OCI-LY7 (cell line): ENCODE measurements around the gene WDR7. TPM values are rescaled to one million over a fixed set of nuclear protein-coding genes. Genes with fewer than 3 reads are reported as not detected.

Source experiments
- BruUV-seq: library from RNA; stranded (reverse); fragments of 400-500 nt; replicated peaks from 2 replicates; lab custom pipeline; 2021; lab: Mats Ljungman, UMichigan
- CTCF ChIA-PET: fragments of 300-600 bp; sonication (Branson Sonifier 250); formaldehyde crosslinking; loops from one replicate; lab custom pipeline; 2022; ENCODE audit warnings: antibody characterized with exemption; ENCODE audit not compliant: unreplicated experiment; lab: Charles Lee
- POLR2A ChIA-PET: fragments of 300-600 bp; sonication (Branson Sonifier 250); formaldehyde crosslinking; loops from one replicate; lab custom pipeline; 2022; ENCODE audit warnings: antibody characterized with exemption; lab: Charles Lee
- DNase-seq: peaks from one replicate; pipeline ENCODE4 v3.0.0-alpha.2; 2015; ENCODE audit warnings: low spot score
- H2AFZ ChIP-seq: fragments of 200-600 bp; sonication (generic), shearing (Covaris generic); 2 replicates; pipeline ENCODE4 v1.6.1; 2014; ENCODE audit warnings: mild to moderate bottlenecking, antibody characterized with exemption, low read length, moderate library complexity
- H3K27ac ChIP-seq: fragments of 200-600 bp; sonication (generic); 2 replicates; pipeline ENCODE4 v1.5.1; 2014; ENCODE audit warnings: mixed run types, low read depth, mild to moderate bottlenecking, moderate library complexity, low read length, inconsistent platforms; ENCODE audit not compliant: poor library complexity, severe bottlenecking
- H3K36me3 ChIP-seq: fragments of 200-600 bp; sonication (generic); 2 replicates; pipeline ENCODE4 v1.6.1; 2014; ENCODE audit warnings: mild to moderate bottlenecking, antibody characterized with exemption, low read length, moderate library complexity, mixed read lengths; ENCODE audit not compliant: insufficient read depth
- H3K4me1 ChIP-seq: fragments of 200-600 bp; sonication (generic); 2 replicates; pipeline ENCODE4 v1.5.1; 2014; ENCODE audit warnings: mild to moderate bottlenecking, low read length; ENCODE audit not compliant: insufficient read depth, poor library complexity, severe bottlenecking
- H3K4me2 ChIP-seq: fragments of 200-600 bp; sonication (generic); 2 replicates; pipeline ENCODE4 v1.6.1; 2014; ENCODE audit warnings: mild to moderate bottlenecking, low read length
- H3K4me3 ChIP-seq: fragments of 200-600 bp; sonication (generic); 2 replicates; pipeline ENCODE4 v1.5.1; 2014; ENCODE audit warnings: mild to moderate bottlenecking, low read depth, low read length; ENCODE audit not compliant: poor library complexity, severe bottlenecking
- H3K79me2 ChIP-seq: fragments of 200-600 bp; sonication (generic); 2 replicates; pipeline ENCODE4 v1.6.1; 2016; ENCODE audit warnings: low read depth, mild to moderate bottlenecking, low read length, moderate library complexity, mixed read lengths; ENCODE audit not compliant: insufficient read depth
- H3K9me2 ChIP-seq: fragments of 200-600 bp; sonication (generic); 2 replicates; pipeline ENCODE4 v1.6.1; 2016; ENCODE audit warnings: mild to moderate bottlenecking, low read length, mixed read lengths; ENCODE audit not compliant: insufficient read depth
- H3K9me3 ChIP-seq: fragments of 200-600 bp; sonication (generic); 2 replicates; pipeline ENCODE4 v1.6.1; 2014; ENCODE audit warnings: mild to moderate bottlenecking, mixed run types, low read length, mixed read lengths
- H4K20me1 ChIP-seq: fragments of 200-600 bp; sonication (generic); 2 replicates; pipeline ENCODE4 v1.6.1; 2014; ENCODE audit warnings: mild to moderate bottlenecking, antibody characterized with exemption, low read length, moderate library complexity, mixed read lengths; ENCODE audit not compliant: insufficient read depth
- EZH2phosphoT487 ChIP-seq: fragments of 200-600 bp; sonication (generic); IDR thresholded peaks from 2 replicates; pipeline ENCODE4 v1.6.1; 2018; ENCODE audit warnings: low read depth, borderline replicate concordance, mild to moderate bottlenecking, mixed run types, antibody characterized with exemption, low read length, moderate library complexity, mixed read lengths
- intact Hi-C: fragments of 100-400 bp; cut with micrococcal nuclease; formaldehyde crosslinking; loops from one replicate; pipeline ENCODE4 v1.10.0; 2022; ENCODE audit not compliant: unreplicated experiment
- total RNA-seq, 2 experiments: library from RNA; depleted of rRNA in 1 of 2; stranded (reverse); fragments of >200 nt in 1 of 2; shearing (Covaris generic) in 1 of 2; gene quantifications; 2 replicates each; pipeline ENCODE4 v1.2.3, GENCODE V29; 2014 to 2022
- TF ChIP-seq, protein P1 (sequence below): fragments of 200-600 bp; sonication (generic); conservative IDR thresholded peaks from 2 replicates; pipeline ENCODE4 v1.5.1; 2014; ENCODE audit warnings: mild to moderate bottlenecking, antibody characterized with exemption, low read length, moderate library complexity, mixed read lengths

The WDR7 gene
- total RNA-seq, 2 experiments from 2014 or later = 13.2 to 17.1 TPM

DNA sequence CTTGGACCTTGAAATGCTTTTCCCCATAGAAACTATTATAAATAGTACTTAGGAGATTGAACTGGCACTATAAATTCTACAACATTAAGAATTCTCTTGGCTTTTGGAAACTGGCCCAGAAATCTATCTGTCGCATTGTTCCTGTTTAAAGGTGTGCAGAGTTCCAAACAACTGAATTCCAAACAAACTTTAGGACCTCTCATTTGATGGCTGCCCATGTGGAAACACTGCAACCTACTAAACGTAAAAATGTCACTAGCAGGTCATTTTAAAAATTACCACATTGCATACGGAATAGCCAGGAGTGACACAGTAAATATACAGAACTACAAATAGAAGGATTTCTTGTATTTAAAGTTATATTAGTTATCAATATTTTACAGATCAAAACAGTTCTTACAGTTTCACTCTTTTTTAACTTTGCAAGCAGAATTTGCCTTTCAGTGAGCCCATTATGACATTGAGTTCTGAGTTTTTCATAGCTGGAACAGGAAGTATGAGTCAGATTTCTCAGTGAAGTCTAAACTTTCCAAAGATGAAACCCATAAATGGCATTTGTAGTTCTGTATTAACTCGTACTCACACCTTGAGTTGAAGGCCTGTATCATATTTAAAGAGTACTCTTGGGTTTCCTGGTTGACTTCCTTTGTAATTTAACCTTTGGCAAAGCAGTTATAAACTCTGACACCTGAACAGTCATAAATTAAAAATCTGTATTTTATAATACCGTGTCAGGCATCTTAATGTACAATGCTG lies 353.4 kb downstream of the WDR7 start:
- Histone ChIP-seq H3K36me3 (no peaks in the 10 kb centered on the region), H3K9me2 (no peaks in the 10 kb centered on the region), H3K27ac (no peak overlapping the region), H3K79me2 (no peaks in the 10 kb centered on the region), H3K9me3 (no peaks in the 10 kb centered on the region), H3K4me3 (no peak overlapping the region), H3K4me2 (peak overlapping the region; percentile 26; the same call in 1 of the 2 replicates), H2AFZ (peak overlapping the region; percentile 41; the same call in 1 of the 2 replicates), H4K20me1 (no peaks in the 10 kb centered on the region), H3K4me1 (peaks cover 9% of the 10 kb centered on the region)
- intact Hi-C loops = no loop called here
- ChIA-PET CTCF (no interaction called here), POLR2A (no interaction called here)
- BruUV-seq = no TSS peak
- TF ChIP-seq, protein P1, sequence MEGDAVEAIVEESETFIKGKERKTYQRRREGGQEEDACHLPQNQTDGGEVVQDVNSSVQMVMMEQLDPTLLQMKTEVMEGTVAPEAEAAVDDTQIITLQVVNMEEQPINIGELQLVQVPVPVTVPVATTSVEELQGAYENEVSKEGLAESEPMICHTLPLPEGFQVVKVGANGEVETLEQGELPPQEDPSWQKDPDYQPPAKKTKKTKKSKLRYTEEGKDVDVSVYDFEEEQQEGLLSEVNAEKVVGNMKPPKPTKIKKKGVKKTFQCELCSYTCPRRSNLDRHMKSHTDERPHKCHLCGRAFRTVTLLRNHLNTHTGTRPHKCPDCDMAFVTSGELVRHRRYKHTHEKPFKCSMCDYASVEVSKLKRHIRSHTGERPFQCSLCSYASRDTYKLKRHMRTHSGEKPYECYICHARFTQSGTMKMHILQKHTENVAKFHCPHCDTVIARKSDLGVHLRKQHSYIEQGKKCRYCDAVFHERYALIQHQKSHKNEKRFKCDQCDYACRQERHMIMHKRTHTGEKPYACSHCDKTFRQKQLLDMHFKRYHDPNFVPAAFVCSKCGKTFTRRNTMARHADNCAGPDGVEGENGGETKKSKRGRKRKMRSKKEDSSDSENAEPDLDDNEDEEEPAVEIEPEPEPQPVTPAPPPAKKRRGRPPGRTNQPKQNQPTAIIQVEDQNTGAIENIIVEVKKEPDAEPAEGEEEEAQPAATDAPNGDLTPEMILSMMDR = no peak
- no peak for TF ChIP-seq EZH2phosphoT487
- no peak for DNase-seq

DNA sequence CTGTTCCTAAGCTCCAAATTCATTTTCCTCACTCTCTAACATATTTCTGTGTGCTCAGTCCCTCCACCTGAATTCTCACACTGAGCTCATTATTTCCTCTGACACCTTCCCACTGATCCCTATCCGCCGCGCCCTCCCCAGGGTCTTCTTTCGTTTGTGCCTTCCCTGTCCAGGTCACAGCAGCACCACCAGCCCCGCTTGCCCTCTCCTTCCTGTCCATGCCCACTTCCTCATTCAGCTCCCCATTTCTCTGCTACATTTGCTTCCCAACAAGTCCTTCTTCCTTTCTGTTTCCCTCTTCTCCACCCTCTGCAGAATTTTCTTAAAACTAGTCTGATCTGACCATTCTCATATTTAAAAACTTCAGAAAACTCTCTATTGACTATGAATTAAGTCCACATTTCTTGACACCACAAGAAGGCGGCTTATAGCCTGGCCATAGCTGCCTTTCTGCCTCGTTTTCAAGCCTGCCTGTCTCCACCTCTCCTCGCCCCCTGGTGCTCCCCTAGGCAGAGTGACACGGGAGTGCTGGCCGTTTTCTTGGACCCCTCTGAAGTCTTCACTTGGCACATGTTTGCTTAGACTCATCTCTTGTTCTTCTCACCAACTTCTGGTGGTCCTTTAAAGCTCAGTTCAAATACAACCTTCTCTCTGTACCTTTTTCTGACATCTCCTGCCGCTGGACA lies 357.0 kb downstream of the WDR7 start:
- no peaks in the 10 kb centered on the region for H4K20me1 ChIP-seq
- no TSS peak for BruUV-seq
- no peak overlapping the region for H2AFZ ChIP-seq
- H3K4me2 ChIP-seq = no peak overlapping the region
- H3K9me3 ChIP-seq = no peaks in the 10 kb centered on the region
- POLR2A ChIA-PET = no interaction called here
- TF ChIP-seq, protein P1 = no peak
- H3K36me3 ChIP-seq = no peaks in the 10 kb centered on the region
- H3K4me1 ChIP-seq = peaks cover 9% of the 10 kb centered on the region
- no peaks in the 10 kb centered on the region for H3K79me2 ChIP-seq
- no peaks in the 10 kb centered on the region for H3K9me2 ChIP-seq
- intact Hi-C loops = no loop called here
- CTCF ChIA-PET = no interaction called here
- H3K27ac ChIP-seq = no peak overlapping the region
- no peak for DNase-seq
- no peak overlapping the region for H3K4me3 ChIP-seq

DNA sequence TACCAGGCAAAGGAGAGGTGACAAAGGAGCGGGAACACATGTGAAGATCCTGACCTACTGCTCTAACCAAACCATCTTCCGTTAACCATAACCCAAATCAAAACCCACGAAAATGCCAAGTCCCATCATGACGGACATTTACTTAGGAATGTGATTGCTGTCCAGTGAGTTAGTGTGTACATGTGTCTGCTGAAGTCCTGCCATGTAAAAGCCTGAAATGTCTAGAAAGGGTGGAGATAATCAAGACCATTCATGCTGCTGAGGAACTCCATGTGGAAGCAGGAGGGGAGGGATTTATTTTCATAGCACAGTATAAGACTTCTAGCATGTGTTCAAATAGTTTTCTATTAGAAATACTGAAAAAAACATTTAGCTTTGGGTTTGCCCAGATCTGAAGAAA lies 358.7 kb downstream of the WDR7 start:
- Histone ChIP-seq H4K20me1 (no peaks in the 10 kb centered on the region), H3K27ac (no peak overlapping the region), H3K79me2 (no peaks in the 10 kb centered on the region), H2AFZ (no peak overlapping the region), H3K36me3 (no peaks in the 10 kb centered on the region), H3K4me1 (peaks cover 4% of the 10 kb centered on the region), H3K9me3 (no peaks in the 10 kb centered on the region), H3K4me3 (no peak overlapping the region), H3K4me2 (no peak overlapping the region), H3K9me2 (no peaks in the 10 kb centered on the region)
- no peak for DNase-seq
- ChIA-PET POLR2A (interaction anchor here (0.6 kb wide), 1 partner anchor 177 kb away, joined by 5 read pairs; no protein-coding TSS in a partner anchor), CTCF (no interaction called here)
- intact Hi-C loops = no loop called here
- BruUV-seq = no TSS peak
- TF ChIP-seq EZH2phosphoT487 = no peak
- TF ChIP-seq, protein P1 = no peak
